ENCODE data around the gene IDH3B. TPM values are rescaled to one million over a fixed set of nuclear protein-coding genes. Genes with fewer than 3 reads are reported as not detected.

The IDH3B gene
- total RNA-seq, 1 experiment from 2014 or later = 261 TPM

DNA sequence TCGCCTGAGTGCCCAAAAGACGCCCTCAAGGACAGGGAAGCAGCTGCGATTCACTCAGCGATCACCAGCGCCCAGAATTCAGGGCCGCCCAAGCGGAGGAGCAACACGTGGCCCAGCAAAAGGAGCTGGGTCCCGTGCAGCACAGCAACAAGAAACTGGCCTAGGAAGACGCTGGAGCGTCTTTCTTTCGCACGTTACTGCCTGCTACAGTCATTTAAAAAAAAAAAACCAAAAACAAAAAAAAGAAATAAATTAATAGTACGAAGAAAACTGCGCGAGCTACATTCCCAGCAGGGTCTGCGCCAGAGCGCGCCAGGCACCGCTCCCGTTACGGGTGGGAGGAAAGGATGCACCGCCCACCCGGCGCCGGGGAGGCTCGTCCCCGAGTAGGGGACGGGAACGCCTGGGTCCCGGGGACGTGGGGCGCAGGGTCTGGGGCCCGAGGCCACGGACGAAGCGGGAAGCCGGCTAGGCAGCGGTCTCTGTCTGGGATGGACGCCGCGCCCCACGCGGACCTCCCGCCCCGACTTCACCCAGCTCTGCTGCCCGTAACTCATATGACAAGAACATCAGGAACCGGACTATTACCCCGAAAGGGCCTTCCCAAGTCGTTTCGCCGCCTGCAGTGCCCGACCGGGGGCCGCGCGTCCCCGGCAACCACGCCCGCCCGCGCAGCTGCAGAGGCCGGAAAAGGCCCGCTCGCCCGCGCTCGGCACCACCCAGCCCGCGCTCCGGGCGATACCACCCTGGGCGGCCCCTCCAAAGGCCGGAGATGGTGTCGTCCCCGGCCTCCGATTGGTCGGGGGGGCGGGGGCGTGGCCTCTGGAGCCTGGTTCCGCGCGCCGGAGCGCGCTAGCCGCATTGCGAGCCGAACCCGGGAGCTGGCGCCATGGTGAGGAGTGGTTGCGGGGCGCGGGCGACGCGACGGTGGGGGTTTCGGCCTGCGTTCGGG lies 12.0 kb downstream of the IDH3B start, which contains the start of gene NOP56:
TSS of gene NOP56 (plus strand) at position 861 of the 952 bp plus-strand sequence. CDS start at position 890, 29 bp downstream.
- Histone ChIP-seq H3F3A (ENCODE audit: low read length, unreplicated experiment) (peaks cover 33% of the 10 kb centered on the region), H3K9me2 (replicated peaks; ENCODE audit: low read length) (no peaks in the 10 kb centered on the region), H3K79me2 (ENCODE audit: low read length) (peaks cover 61% of the 10 kb centered on the region), H3K4me2 (ENCODE audit: low read length) (peak within 1 kb of the TSS; percentile 92), H3K27ac (ENCODE audit: low read length) (peak within 1 kb of the TSS; percentile 80), H3K9me3 (ENCODE audit: low read length) (no peaks in the 10 kb centered on the region), H3K4me1 (ENCODE audit: insufficient read depth, low read length) (peaks cover 25% of the 10 kb centered on the region), H2AFZ (ENCODE audit: low read length) (peak within 1 kb of the TSS; percentile 82), H3K4me3 (ENCODE audit: low read length) (peak within 1 kb of the TSS; percentile 97), H3K9ac (ENCODE audit: low read length) (peak within 1 kb of the TSS; percentile 98), H3K27me3 (ENCODE audit: low read length) (no peaks in the 10 kb centered on the region), H4K20me1 (ENCODE audit: low read length) (peaks cover 44% of the 10 kb centered on the region), H3K36me3 (ENCODE audit: low read depth, low read length) (peaks cover 44% of the 10 kb centered on the region)
- TF ChIP-seq EZH2 (IDR thresholded peaks at IDR 0.05; ENCODE audit: low read length, unreplicated experiment) (no peak), EZH2phosphoT487 (IDR thresholded peaks at IDR 0.05; ENCODE audit: borderline replicate concordance, low read length) (no peak)
- TF ChIP-seq, protein P1, sequence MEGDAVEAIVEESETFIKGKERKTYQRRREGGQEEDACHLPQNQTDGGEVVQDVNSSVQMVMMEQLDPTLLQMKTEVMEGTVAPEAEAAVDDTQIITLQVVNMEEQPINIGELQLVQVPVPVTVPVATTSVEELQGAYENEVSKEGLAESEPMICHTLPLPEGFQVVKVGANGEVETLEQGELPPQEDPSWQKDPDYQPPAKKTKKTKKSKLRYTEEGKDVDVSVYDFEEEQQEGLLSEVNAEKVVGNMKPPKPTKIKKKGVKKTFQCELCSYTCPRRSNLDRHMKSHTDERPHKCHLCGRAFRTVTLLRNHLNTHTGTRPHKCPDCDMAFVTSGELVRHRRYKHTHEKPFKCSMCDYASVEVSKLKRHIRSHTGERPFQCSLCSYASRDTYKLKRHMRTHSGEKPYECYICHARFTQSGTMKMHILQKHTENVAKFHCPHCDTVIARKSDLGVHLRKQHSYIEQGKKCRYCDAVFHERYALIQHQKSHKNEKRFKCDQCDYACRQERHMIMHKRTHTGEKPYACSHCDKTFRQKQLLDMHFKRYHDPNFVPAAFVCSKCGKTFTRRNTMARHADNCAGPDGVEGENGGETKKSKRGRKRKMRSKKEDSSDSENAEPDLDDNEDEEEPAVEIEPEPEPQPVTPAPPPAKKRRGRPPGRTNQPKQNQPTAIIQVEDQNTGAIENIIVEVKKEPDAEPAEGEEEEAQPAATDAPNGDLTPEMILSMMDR (conservative IDR thresholded peaks at IDR 0.05; ENCODE audit: low read depth, low read length) = no peak
- DNase-seq (peak; percentile 94), ATAC-seq (peak; percentile 92)
- intact Hi-C loops (cut with micrococcal nuclease) = loop anchor here (1.0 kb wide), 1 partner anchor 12 kb away; the partner anchor contains the start of gene IDH3B
- POLR2A ChIA-PET (ENCODE audit: unreplicated experiment) = interaction anchor here (0.6 to 1.0 kb wide), 6 partner anchors 9 to 1268 kb away, joined by 3 to 7 read pairs (median 4); partner anchors contain the start of genes ADISSP, IDH3B and SNRPB
- CTCF ChIA-PET = interaction anchor here (0.6 to 1.2 kb wide), 2 partner anchors 68 to 200 kb away, joined by 3 to 5 read pairs; no protein-coding TSS in a partner anchor
- TSS peak; percentile 56 for BruUV-seq (replicated peaks)

DNA sequence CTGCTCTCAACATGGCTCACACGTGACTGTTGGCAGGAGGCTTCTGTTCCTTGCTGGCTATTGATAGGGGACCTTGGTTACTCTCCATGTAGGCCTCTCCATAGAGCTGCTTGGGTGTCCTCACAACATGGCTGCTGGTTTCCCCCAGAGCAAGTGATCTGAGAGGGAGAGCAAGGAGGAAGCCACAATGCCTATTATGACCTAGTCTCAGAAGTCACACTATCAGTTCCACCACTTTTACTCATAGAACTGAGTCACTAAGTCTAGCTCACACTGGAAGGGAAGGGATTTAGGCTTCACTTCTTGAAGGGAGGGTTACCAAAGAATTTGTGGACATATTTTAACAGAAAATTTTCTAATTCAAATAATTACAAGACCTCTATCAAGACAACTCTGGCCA lies 20.3 kb downstream of the IDH3B start:
- peaks cover 4% of the 10 kb centered on the region for H3F3A ChIP-seq (ENCODE audit: low read length, unreplicated experiment)
- no peak overlapping the region for H3K4me3 ChIP-seq (ENCODE audit: low read length)
- intact Hi-C loops (cut with micrococcal nuclease) = no loop called here
- ChIA-PET CTCF (no interaction called here), POLR2A (ENCODE audit: unreplicated experiment) (no interaction called here)
- H3K27me3 ChIP-seq (ENCODE audit: low read length) = no peaks in the 10 kb centered on the region
- H3K9me3 ChIP-seq (ENCODE audit: low read length) = no peaks in the 10 kb centered on the region
- TF ChIP-seq EZH2phosphoT487 (IDR thresholded peaks at IDR 0.05; ENCODE audit: borderline replicate concordance, low read length) (no peak), EZH2 (IDR thresholded peaks at IDR 0.05; ENCODE audit: low read length, unreplicated experiment) (no peak)
- TF ChIP-seq, protein P1 (conservative IDR thresholded peaks at IDR 0.05; ENCODE audit: low read depth, low read length) = no peak
- no TSS peak for BruUV-seq (replicated peaks)
- no peaks in the 10 kb centered on the region for H3K79me2 ChIP-seq (ENCODE audit: low read length)
- no peak overlapping the region for H3K4me2 ChIP-seq (ENCODE audit: low read length)
- no peaks in the 10 kb centered on the region for H4K20me1 ChIP-seq (ENCODE audit: low read length)
- DNase-seq (no peak), ATAC-seq (no peak)
- H3K27ac ChIP-seq (ENCODE audit: low read length) = no peak overlapping the region
- no peaks in the 10 kb centered on the region for H3K36me3 ChIP-seq (ENCODE audit: low read depth, low read length)
- H3K9ac ChIP-seq (ENCODE audit: low read length) = no peak overlapping the region
- H3K9me2 ChIP-seq (replicated peaks; ENCODE audit: low read length) = no peaks in the 10 kb centered on the region
- no peak overlapping the region for H2AFZ ChIP-seq (ENCODE audit: low read length)
- no peaks in the 10 kb centered on the region for H3K4me1 ChIP-seq (ENCODE audit: insufficient read depth, low read length)

All from PC-3 (cell line).